SH-SY5Y (cell line): ENCODE data around the gene NKX2-3.

ENCODE experiments used
- GATA2 ChIP-seq: IDR thresholded peaks from 2 replicates; pipeline ENCODE4 v1.6.1; 2011; ENCODE audit warnings: mild to moderate bottlenecking, low read depth, low read length
- GATA3 ChIP-seq: IDR thresholded peaks from 2 replicates; pipeline ENCODE4 v1.6.1; 2011; ENCODE audit warnings: low read depth, mild to moderate bottlenecking, low read length, moderate library complexity

DNA sequence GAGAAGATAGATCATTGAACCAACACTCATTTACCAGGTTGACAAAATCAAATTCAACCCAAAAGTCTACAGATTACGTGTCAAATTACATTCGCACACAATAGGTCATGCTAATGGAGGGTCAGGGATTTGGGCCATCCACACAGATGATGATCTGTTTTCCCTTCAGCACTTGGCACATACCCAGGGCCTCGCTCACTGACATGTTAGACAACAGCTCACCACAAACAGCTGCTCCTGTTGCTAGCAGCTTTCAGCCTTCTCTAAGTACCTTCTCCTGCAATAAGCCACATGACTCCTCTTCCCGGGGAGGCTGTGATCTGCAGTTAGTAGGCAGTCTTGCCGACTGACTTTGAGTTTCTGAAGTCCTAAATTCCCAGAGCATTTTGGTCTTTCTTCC is 18.4 kb downstream of the NKX2-3 start:
- TF ChIP-seq GATA2 (no peak), GATA3 (no peak)
